Activated naive CD8-positive, alpha-beta T cell treated with anti-CD3 and anti-CD28 coated beads, Interleukin-2, amount 10 ng/mL, durations not matched to agents 7 days and 5 days (primary cell): Measurements from ENCODE around the gene XPO6. TPM values are rescaled to one million over a fixed set of nuclear protein-coding genes. Genes with fewer than 3 reads are reported as not detected.
A peak's percentile ranks its signal among the peaks of the same experiment; 100 is the strongest.

Experiments
- ATAC-seq: fragments of 150-1000 bp; cut with Tn5 transposase; one replicate; pipeline ENCODE4 v1.10.0; 2021; ENCODE audit warnings: low read depth, moderate library complexity
- POLR2A ChIA-PET: fragments of 350-600 bp; sonication (Branson Sonifier 250); formaldehyde crosslinking; loops from one replicate; lab custom pipeline; 2021; ENCODE audit warnings: antibody characterized with exemption; lab: Charles Lee
- DNase-seq: peaks from one replicate; pipeline ENCODE4 v3.0.0; 2021
- H3K27ac Mint-ChIP-seq: one replicate; pipeline ENCODE4 v1.8.0; 2022; ENCODE audit warnings: mild to moderate bottlenecking, mixed read lengths
- H3K27me3 Mint-ChIP-seq: one replicate; pipeline ENCODE4 v1.8.0; 2022; ENCODE audit warnings: mild to moderate bottlenecking, moderate library complexity, mixed read lengths
- H3K36me3 Mint-ChIP-seq: one replicate; pipeline ENCODE4 v1.8.0; 2021; ENCODE audit warnings: mild to moderate bottlenecking, mixed read lengths
- H3K4me1 Mint-ChIP-seq: one replicate; pipeline ENCODE4 v1.8.0; 2021; ENCODE audit warnings: mixed read lengths
- H3K4me3 Mint-ChIP-seq: one replicate; pipeline ENCODE4 v1.8.0; 2022; ENCODE audit warnings: mild to moderate bottlenecking, moderate library complexity, mixed read lengths
- H3K9me3 Mint-ChIP-seq: one replicate; pipeline ENCODE4 v1.8.0; 2021; ENCODE audit warnings: mixed read lengths
- total RNA-seq, 2 experiments: library from RNA; stranded (reverse); gene quantifications; one replicate each; pipeline ENCODE4 v1.2.3, GENCODE V29; 2021

Gene XPO6
- total RNA-seq, 2 experiments from 2014 or later: 261 to 280 TPM

DNA sequence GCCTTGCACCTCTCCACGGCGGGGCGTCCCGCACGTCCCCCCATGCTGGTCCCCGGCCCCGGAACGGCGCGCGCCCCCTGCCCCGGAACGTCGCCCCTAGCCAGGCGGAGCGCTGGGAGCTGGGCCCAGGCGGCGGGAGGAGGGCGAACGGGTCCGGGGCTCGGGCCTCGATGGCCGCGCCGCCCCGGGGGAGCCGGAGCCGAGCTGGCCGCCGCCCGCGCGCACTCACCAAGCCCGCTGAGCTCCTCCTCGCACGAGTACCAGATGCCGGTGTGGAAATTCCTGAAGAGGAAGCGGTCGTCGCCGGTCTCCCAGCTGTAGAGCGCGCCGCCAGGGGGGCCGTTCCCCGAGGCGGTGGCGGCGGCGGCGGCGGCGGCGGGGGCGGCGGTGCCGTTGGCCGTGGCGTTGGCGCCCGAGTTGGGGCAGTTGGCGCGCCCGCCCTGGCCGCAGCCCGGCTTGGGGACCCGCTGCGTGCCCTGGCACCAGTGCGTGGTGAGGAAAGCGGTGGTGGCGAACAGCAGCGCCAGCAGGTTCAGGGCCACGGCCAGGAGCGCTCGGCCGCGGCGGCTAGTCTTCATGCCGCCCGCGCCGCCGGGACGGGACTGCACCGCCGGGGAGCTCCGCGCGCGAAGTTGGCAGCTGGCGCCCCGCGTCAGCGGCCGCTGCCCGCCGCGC, 148.8 kb downstream of the XPO6 start:
- Mint-ChIP-seq H3K9me3 (no peaks in the 10 kb centered on the region), H3K36me3 (no peaks in the 10 kb centered on the region), H3K27ac (no peak overlapping the region), H3K4me3 (no peak overlapping the region), H3K27me3 (peaks cover 64% of the 10 kb centered on the region), H3K4me1 (no peaks in the 10 kb centered on the region)
- peak; percentile 31 for ATAC-seq
- peak; percentile 46 for DNase-seq
- POLR2A ChIA-PET: no interaction called here

DNA sequence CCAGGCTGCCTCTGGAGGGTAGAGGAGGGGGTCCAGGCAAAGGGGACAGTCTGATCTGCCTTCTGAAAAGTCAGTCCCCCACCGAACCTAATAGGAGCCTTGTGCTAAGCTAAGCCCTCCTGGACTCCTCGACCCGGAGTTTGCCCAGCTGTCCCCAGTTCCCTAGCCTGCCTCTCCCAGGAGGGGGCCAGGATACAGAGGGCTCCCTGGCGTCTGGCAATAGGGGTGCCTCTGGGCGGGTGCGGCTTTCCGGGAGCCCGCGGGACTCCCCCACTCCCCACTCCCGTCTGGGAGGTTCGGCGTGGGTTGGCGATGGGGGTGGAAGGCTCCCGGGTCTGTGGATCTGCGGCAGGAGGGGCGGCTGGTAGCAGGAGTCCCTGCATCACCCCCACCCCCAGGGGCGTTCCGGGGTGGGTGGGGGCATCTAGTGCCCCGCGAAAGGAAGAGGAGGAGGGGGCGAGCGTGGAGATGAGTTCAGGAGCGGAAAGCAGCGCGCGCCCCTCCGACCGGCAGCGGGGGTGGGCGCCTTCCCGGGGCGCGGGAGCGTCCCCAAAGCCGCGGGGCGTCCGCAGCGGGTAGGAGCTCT, 149.4 kb downstream of the XPO6 start:
- no peaks in the 10 kb centered on the region for H3K9me3 Mint-ChIP-seq
- H3K36me3 Mint-ChIP-seq: no peaks in the 10 kb centered on the region
- peaks cover 59% of the 10 kb centered on the region for H3K27me3 Mint-ChIP-seq
- no peaks in the 10 kb centered on the region for H3K4me1 Mint-ChIP-seq
- H3K4me3 Mint-ChIP-seq: peak overlapping the region; percentile 32
- H3K27ac Mint-ChIP-seq: no peak overlapping the region
- ATAC-seq (no peak), DNase-seq (no peak)
- POLR2A ChIA-PET: no interaction called here

DNA sequence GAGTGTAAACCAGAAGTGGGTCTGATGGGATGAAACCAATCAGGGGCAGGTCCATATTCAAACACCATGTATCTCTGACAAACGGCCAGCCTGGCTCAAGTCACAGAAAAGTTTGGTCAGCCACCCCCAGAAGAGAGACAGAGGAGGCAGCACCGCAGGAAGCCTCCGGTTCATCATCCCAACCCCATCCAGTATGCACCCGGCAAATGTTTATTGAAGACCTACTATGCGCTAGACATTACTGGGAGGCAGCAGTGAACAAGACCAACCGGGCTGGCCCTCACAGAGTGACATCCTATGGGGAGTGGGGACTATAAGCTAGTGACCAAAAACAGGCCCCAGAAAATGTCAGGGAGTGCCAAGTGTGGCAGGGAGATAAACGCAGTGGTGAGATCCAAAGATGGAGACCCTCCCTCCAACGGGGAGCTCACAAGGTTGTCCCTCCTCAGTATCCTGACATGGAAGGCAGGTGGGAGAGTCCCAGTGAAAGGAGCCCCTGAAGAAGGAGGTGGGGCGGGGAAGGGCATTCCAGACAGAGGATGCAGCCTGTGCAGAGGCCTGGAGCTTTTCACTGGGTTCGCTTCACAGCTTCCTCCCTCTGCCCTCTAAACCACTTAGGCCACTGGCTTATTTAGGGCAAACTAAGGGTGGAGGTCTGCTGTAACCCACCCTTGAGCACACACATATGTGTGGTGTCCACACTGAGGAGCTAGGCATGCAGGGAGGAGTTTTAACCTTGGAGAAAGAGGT, 150.2 kb downstream of the XPO6 start:
- no peak overlapping the region for H3K27ac Mint-ChIP-seq
- no peak for DNase-seq
- no peaks in the 10 kb centered on the region for H3K4me1 Mint-ChIP-seq
- H3K4me3 Mint-ChIP-seq: no peak overlapping the region
- H3K9me3 Mint-ChIP-seq: no peaks in the 10 kb centered on the region
- H3K27me3 Mint-ChIP-seq: peaks cover 62% of the 10 kb centered on the region
- POLR2A ChIA-PET: no interaction called here
- H3K36me3 Mint-ChIP-seq: no peaks in the 10 kb centered on the region
- ATAC-seq: no peak

DNA sequence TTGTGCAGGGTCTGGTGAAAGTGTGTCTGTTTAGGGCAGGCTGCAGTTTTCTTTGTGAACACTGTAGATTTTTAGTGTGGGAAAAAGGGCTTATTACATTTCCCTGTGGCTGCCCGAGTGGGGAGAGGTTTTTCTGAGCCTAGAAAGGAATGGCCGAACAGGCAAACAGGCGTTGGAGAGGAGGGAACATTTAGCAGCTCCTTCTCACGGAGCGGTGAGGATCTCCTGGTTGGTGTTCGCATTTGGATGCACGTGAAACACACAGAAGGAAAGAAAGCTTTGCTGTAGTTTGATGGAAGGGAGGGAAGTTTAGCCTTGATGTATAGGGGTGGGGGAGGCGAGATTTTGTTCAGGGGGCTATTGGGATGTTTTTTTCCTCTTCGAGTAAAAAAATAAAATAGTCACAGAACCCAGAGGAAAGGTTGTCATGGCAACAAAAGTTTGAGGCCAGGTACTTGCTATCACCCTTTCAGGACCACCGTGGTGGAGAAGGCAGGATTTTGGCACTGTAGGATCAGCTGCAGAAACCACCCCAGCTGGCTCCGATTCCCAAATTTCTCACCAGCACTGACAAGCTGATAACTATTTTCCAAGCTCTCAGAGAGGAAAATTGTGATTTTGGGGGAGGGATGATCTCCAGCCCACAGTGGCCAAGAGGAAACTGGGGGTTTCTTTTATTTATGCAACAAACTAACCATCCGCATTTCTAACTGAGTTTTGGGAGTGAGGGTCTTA, 151.8 kb downstream of the XPO6 start:
- Mint-ChIP-seq H3K36me3 (no peaks in the 10 kb centered on the region), H3K9me3 (no peaks in the 10 kb centered on the region), H3K27me3 (peaks cover 53% of the 10 kb centered on the region), H3K27ac (no peak overlapping the region), H3K4me3 (no peak overlapping the region), H3K4me1 (no peaks in the 10 kb centered on the region)
- DNase-seq: no peak
- ATAC-seq: no peak
- POLR2A ChIA-PET: no interaction called here

DNA sequence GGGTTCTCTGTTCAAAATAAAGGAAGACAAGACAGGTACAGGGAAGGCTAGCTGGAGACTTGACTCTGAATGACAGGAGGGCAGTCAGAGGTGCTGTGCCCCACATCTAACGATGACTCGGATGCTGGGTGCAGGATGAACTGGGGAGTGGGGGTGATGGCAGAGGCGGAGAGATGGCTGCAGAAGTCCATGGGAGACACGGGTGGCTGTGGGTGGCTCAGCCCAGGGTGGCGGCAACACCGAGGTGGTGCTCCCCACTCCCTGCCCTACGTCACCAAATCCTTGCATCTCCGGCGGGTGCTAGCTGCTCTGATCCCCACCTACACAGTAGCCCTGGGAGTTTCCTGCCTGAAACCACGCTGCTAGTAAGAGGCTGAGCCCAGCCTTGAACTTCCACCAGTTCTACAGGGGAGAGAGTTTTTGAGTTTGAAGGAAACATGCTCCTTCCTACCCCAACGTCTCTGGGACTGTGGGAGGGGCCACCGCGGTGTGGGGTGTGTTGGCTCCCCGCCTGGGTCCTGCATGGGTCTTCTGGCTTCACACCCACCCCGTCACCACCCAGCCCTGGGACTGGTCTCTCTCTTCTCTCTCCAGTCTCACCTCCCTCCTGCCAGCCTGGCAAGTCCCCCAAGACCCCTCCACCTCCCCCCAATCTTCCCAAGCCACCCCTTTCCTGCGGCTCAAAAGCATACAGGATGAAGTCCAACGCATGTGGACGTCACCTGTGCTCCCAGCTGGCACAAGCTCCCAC, 152.8 kb downstream of the XPO6 start:
- Mint-ChIP-seq H3K4me3 (no peak overlapping the region), H3K9me3 (no peaks in the 10 kb centered on the region), H3K27me3 (peaks cover 47% of the 10 kb centered on the region), H3K27ac (no peak overlapping the region), H3K36me3 (no peaks in the 10 kb centered on the region), H3K4me1 (no peaks in the 10 kb centered on the region)
- POLR2A ChIA-PET: no interaction called here
- DNase-seq (no peak), ATAC-seq (no peak)

DNA sequence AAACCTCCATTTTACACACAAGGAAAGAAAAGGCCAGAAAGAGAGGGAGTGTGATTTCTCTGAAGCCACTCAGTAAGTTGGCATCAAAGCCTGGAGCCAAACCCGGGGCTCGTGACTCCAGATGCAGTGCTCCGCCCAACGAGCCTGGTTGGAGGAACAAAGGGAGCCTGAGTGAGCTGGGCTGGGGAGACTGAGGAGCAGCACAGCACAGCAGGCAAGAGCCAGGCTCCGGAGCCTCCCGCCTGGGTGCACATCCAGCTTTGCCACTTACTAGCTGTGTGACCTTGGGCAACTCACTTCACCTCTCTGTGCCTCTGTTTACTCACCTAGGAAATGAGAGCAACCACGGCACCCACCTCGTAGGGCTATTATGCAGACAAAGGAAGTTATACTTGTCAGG, 153.8 kb downstream of the XPO6 start:
- POLR2A ChIA-PET: no interaction called here
- DNase-seq (no peak), ATAC-seq (no peak)
- H3K27me3 Mint-ChIP-seq: peaks cover 49% of the 10 kb centered on the region
- no peak overlapping the region for H3K4me3 Mint-ChIP-seq
- H3K27ac Mint-ChIP-seq: no peak overlapping the region
- no peaks in the 10 kb centered on the region for H3K9me3 Mint-ChIP-seq
- no peaks in the 10 kb centered on the region for H3K4me1 Mint-ChIP-seq
- no peaks in the 10 kb centered on the region for H3K36me3 Mint-ChIP-seq

DNA sequence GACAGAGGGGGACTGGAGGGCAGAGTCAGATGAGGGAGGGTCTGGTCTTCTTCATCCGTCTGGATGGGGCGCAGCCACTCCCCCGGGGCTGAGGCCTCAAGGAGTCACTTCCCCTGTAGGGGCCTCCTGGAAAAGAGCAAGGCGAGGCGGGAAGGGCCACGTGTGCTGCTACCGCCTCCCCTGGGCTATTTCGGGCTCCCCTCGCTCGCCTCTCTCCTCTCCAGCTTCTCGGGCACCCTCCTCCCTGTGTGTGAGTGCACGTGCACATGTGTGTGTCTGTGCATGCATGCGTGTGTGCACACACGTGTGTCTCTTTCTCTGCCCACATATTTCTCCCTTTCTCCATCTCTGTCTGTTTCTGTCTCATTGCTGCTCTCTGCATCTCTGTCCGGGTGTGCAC, 158.3 kb downstream of the XPO6 start:
- ATAC-seq (no peak), DNase-seq (no peak)
- Mint-ChIP-seq H3K36me3 (no peaks in the 10 kb centered on the region), H3K27ac (peak overlapping the region; percentile 12), H3K4me1 (no peaks in the 10 kb centered on the region), H3K27me3 (peaks cover 18% of the 10 kb centered on the region), H3K9me3 (peaks cover 4% of the 10 kb centered on the region), H3K4me3 (no peak overlapping the region)
- POLR2A ChIA-PET: no interaction called here

DNA sequence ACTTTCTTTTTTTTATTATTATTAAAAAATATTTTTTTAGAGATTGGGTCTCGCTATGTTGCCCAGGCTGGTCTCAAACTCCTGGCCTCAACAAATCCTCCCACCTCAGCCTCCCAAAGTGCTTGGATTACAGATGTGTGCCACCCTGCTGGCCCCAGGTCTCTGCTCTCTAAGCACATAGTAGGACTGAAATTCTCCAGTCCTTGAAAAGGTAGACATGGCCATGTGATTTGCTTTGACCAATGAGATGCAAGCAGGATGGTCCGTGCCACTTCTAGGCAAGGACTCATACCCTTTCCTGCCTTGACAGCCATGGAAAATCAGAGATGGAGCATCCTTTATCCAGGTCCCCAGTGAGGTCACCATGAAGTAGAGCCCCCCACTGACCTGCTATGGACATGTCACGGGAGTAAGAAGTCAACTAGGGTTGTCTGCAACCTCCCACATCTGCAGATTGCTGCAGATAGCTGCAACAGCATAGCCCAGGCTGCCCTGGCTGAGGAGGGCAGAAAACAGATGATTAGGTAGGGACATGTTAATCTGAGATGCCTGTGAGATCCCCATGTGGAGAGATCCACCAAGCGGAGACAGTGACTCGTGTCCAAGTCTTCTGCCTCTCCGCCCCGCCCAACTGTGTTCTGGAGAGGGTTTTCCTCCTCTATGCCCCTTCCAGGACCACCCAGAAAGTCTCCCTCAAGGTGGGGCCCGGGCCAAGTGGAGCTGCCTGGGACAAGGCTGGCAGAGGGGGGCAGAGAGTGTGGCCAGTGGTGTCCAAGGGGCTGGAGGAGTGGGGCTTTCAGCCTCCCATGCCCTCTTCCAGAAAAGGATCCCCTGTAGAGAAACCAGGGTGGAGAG, 159.3 kb downstream of the XPO6 start:
- ATAC-seq: no peak
- POLR2A ChIA-PET: no interaction called here
- H3K4me3 Mint-ChIP-seq: no peak overlapping the region
- H3K4me1 Mint-ChIP-seq: no peaks in the 10 kb centered on the region
- peaks cover 18% of the 10 kb centered on the region for H3K27me3 Mint-ChIP-seq
- no peak overlapping the region for H3K27ac Mint-ChIP-seq
- H3K9me3 Mint-ChIP-seq: peaks cover 4% of the 10 kb centered on the region
- no peak for DNase-seq
- no peaks in the 10 kb centered on the region for H3K36me3 Mint-ChIP-seq

DNA sequence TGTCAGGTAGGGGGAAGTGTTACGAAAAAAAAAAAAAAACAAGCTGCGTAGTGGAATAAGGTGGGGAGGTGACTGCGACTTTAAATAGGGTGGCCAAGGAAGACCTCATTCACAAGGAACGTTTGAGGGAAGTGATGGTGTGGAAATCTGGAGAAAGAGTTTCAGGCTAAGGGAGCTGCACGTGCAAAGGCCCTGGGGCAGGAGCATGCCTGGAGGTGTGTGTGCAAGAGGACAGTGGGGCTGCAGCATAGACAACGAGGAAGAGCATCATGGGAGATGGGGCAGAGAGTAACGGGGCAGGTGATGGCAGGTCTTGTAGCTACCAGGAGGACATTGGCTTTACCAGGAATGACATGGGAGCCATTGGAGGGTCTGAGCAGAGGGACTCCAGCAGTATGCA, 160.3 kb downstream of the XPO6 start:
- H3K36me3 Mint-ChIP-seq: no peaks in the 10 kb centered on the region
- POLR2A ChIA-PET: no interaction called here
- peaks cover 18% of the 10 kb centered on the region for H3K27me3 Mint-ChIP-seq
- no peak overlapping the region for H3K4me3 Mint-ChIP-seq
- no peak for DNase-seq
- no peaks in the 10 kb centered on the region for H3K4me1 Mint-ChIP-seq
- no peak overlapping the region for H3K27ac Mint-ChIP-seq
- ATAC-seq: no peak
- peaks cover 8% of the 10 kb centered on the region for H3K9me3 Mint-ChIP-seq

Other genes with a start within 250 kb of the XPO6 start
- gene GSG1L, start 148.3 kb downstream of the XPO6 start, total RNA-seq: not detected
- 10 to 100 TPM; 15.9 TPM for gene SBK1, start 80.6 kb upstream of the XPO6 start, total RNA-seq
- gene NPIPB6, start 151.5 kb upstream of the XPO6 start, total RNA-seq: 1 to 10 TPM; 2.4 to 4.5 TPM
- gene EIF3CL, start 191.9 kb upstream of the XPO6 start, total RNA-seq: 10 to 100 TPM; 33.8 to 65.1 TPM